T-helper 1 cell treated with Interleukin-12 subunit alpha and Interleukin-12 subunit beta and Interleukin-4 antibody, amounts not matched to agents 30 ng/mL and 1 ng/mL, for 36 hours (primary cell): Measurements from ENCODE around the gene MPP1. TPM values are rescaled to one million over a fixed set of nuclear protein-coding genes. Genes with fewer than 3 reads are reported as not detected.

Experiments
- intact Hi-C: fragments of 100-400 bp; cut with micrococcal nuclease; formaldehyde crosslinking; loops from one replicate; pipeline ENCODE4 v1.15.1; 2024
- total RNA-seq: library from RNA; stranded (reverse); gene quantifications from 2 replicates; pipeline ENCODE4 v1.2.3, GENCODE V29; 2022

Gene MPP1
- total RNA-seq, 1 donor from 2014 or later = 46.1 TPM

- intact Hi-C loops = loop anchor here (1.0 to 2.0 kb wide), 3 partner anchors 9 to 29 kb away; partner anchors contain the start of gene DKC1
Observed at GRCh38 chrX:154734061-154734781, 71.1 kb downstream of the MPP1 start.

GRCh38 chrX:154733066-154733425 lies 72.2 kb downstream of the MPP1 start:
- intact Hi-C loops = no loop called here

DNA sequence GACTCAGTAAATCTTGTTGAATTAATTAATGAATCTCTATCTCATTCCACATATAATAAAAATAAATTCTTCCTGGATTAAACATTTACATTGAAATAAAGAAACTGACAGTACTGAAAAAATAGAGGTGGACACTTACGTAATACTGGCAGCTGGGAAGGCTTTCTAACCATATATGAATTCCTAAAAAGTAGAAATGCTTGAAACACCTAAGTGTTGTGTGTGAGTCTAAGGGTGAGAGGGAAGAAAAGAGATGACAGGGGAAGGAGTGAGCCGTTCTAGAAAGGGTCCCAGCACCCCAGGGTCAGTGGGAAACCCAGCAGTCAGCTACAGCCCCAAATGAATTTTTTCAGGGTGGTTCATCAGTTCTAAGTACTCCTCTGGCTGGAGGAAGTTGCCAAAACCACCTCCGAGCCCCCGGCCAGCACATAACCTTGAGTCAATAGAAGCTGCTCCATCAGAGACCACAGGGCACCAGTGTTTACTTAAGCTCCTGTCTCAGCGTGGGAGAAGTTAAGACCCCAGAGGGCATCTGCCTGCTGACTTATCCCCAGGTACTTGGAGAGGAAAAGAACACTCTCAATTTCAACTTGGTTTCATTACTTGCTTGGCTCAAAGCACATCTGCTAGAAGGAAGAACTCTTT lies 72.7 kb downstream of the MPP1 start:
- intact Hi-C loops = loop anchor here (1.0 kb wide), 1 partner anchor 8 kb away; no protein-coding TSS in a partner anchor

GRCh38 chrX:154731881-154732280 lies 73.4 kb downstream of the MPP1 start:
- intact Hi-C loops = loop anchor here (1.0 kb wide), 1 partner anchor 8 kb away; no protein-coding TSS in a partner anchor

- intact Hi-C loops = no loop called here
Observed at GRCh38 chrX:154731184-154731583, 74.1 kb downstream of the MPP1 start.

- intact Hi-C loops = no loop called here
Observed at GRCh38 chrX:154730253-154730891, 74.9 kb downstream of the MPP1 start.

DNA sequence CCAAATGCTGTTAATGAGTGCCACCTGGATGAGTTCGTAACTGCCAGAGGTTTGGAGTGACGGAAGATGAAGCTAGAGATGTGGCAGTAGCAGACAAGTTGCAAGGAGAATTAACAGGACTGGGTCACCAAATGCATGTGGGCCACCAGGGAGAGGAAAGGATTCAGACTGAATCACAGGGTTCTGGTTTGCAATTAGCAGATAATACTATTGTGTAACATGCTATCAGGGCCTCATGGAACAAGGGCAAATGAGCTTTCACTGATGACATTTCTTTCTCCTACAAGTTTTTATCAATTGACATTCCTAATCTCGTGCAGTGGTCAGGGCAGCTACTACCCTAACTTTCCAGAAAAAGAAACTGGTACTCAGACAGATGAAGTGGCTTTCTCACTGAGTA lies 75.8 kb downstream of the MPP1 start:
- intact Hi-C loops = no loop called here

Other genes starting within 250 kb of the MPP1 start
- not detected in 2 replicates for gene CTAG1A, start 220.4 kb downstream of the MPP1 start, total RNA-seq
- not detected in 2 replicates for gene CTAG1B, start 186.2 kb downstream of the MPP1 start, total RNA-seq
- gene CTAG2, start 151.9 kb downstream of the MPP1 start, total RNA-seq = not detected in 2 replicates
- gene GAB3, start 54.4 kb downstream of the MPP1 start, total RNA-seq = 26.4 and 32.1 TPM in 2 replicates
- 80.4 and 86.0 TPM in 2 replicates for gene DKC1, start 42.6 kb downstream of the MPP1 start, total RNA-seq
- gene SMIM9, start 29.2 kb upstream of the MPP1 start, total RNA-seq = not detected in 2 replicates
- gene F8A1, start 80.9 kb upstream of the MPP1 start, total RNA-seq = 20.0 and 21.5 TPM in 2 replicates
- gene F8, start 217.2 kb upstream of the MPP1 start, total RNA-seq = 3.9 and 4.6 TPM in 2 replicates
- 44.2 and 46.8 TPM in 2 replicates for gene FUNDC2, start 221.4 kb upstream of the MPP1 start, total RNA-seq